HL-60 (cell line): Measurements from ENCODE around the gene RRM1.

Source experiments
- DNase-seq, 2 experiments: peaks; one replicate each; pipeline ENCODE4 v3.0.0-alpha.2; 2010 to 2020; ENCODE audit warnings: low read depth in 1 of 2, low spot score in 1 of 2
- H3K27ac ChIP-seq: fragments of 250-450 bp; sonication (Bioruptor Pico); replicated peaks from 2 replicates; pipeline ENCODE4 v1.5.1; 2020; ENCODE audit warnings: mild to moderate bottlenecking, moderate library complexity
- H3K27me3 ChIP-seq: fragments of 250-450 bp; sonication (Bioruptor Pico); 2 replicates; pipeline ENCODE4 v1.5.1; 2021; ENCODE audit warnings: mild to moderate bottlenecking, moderate library complexity; ENCODE audit not compliant: insufficient read depth, poor library complexity, severe bottlenecking
- H3K4me3 ChIP-seq: replicated peaks from 2 replicates; pipeline ENCODE4 v1.5.1; 2011; ENCODE audit warnings: mild to moderate bottlenecking, control low read depth, low read length; ENCODE audit not compliant: insufficient read depth
- CTCF ChIP-seq: IDR thresholded peaks from one replicate; pipeline ENCODE4 v1.5.1; 2011; ENCODE audit warnings: low read length, control low read depth, inconsistent platforms; ENCODE audit not compliant: insufficient read depth
- GABPA ChIP-seq: IDR thresholded peaks from 2 replicates; pipeline ENCODE4 v1.6.1; 2012; ENCODE audit warnings: low read depth
- POLR2AphosphoS5 ChIP-seq: IDR thresholded peaks from 2 replicates; pipeline ENCODE4 v1.6.1; 2012; ENCODE audit warnings: low read depth
- REST ChIP-seq: IDR thresholded peaks from 2 replicates; pipeline ENCODE4 v1.6.1; 2012; ENCODE audit warnings: low read depth; ENCODE audit not compliant: insufficient replicate concordance
- SPI1 ChIP-seq: IDR thresholded peaks from 2 replicates; pipeline ENCODE4 v1.6.1; 2012; ENCODE audit warnings: low read depth, mild to moderate bottlenecking, borderline replicate concordance

RRM1 gene

GRCh38 chr11:4111834-4112233 is 17.2 kb downstream of the RRM1 start:
- Histone ChIP-seq H3K4me3 (no peak overlapping the region), H3K27ac (no peak overlapping the region), H3K27me3 (no peaks in the 10 kb centered on the region)
- no peak for DNase-seq
- TF ChIP-seq GABPA (no peak), REST (no peak), POLR2AphosphoS5 (no peak), SPI1 (no peak), CTCF (no peak)

- no peak for DNase-seq
- TF ChIP-seq POLR2AphosphoS5: no peak
- no peak for TF ChIP-seq CTCF
- TF ChIP-seq SPI1: no peak
- TF ChIP-seq GABPA: no peak
- no peak for TF ChIP-seq REST
- Histone ChIP-seq H3K27me3 (no peaks in the 10 kb centered on the region), H3K4me3 (no peak overlapping the region), H3K27ac (no peak overlapping the region)
Measured at GRCh38 chr11:4115128-4115527, 20.5 kb downstream of the RRM1 start.

GRCh38 chr11:4118107-4118506 is 23.5 kb downstream of the RRM1 start:
- TF ChIP-seq CTCF (no peak), GABPA (no peak), REST (no peak), SPI1 (no peak), POLR2AphosphoS5 (no peak)
- Histone ChIP-seq H3K27me3 (no peaks in the 10 kb centered on the region), H3K4me3 (no peak overlapping the region), H3K27ac (no peak overlapping the region)
- no peak for DNase-seq
